Keratinocyte (primary cell): ENCODE results near the gene SP140. TPM values are rescaled to one million over a fixed set of nuclear protein-coding genes. Genes with fewer than 3 reads are reported as not detected.

Experiments
- DNase-seq: peaks from one replicate; pipeline ENCODE4 v3.0.0-alpha.2; 2011; ENCODE audit warnings: low read depth, missing footprints, low spot score
- FAIRE-seq: peaks from 2 replicates; lab custom pipeline; 2011; peaks lifted over from hg19 to GRCh38; lab: Jason Lieb, UNC
- H2AFZ ChIP-seq: 2 replicates; pipeline ENCODE4 v1.6.0; 2012; ENCODE audit warnings: low read length, control low read depth, inconsistent platforms; ENCODE audit not compliant: control insufficient read depth
- H3K27ac ChIP-seq: 2 replicates; pipeline ENCODE4 v1.5.1; 2011; ENCODE audit warnings: low read length; ENCODE audit not compliant: control insufficient read depth, insufficient read depth
- H3K27me3 ChIP-seq: 3 replicates; pipeline ENCODE4 v1.6.0; 2011; ENCODE audit warnings: low read length; ENCODE audit not compliant: control insufficient read depth, insufficient read depth; ENCODE audit errors: extremely low read depth
- H3K36me3 ChIP-seq, 2 experiments: 2 replicates in 1 of 2; 3 replicates in 1 of 2; pipeline ENCODE4 v1.5.1; 2011; ENCODE audit warnings: low read length in 2 of 2, mild to moderate bottlenecking in 1 of 2; ENCODE audit not compliant: control insufficient read depth in 2 of 2, insufficient read depth in 2 of 2; ENCODE audit errors: extremely low read depth in 1 of 2
- H3K4me1 ChIP-seq: 3 replicates; pipeline ENCODE4 v1.5.1; 2011; ENCODE audit warnings: low read length; ENCODE audit not compliant: control insufficient read depth, insufficient read depth; ENCODE audit errors: extremely low read depth
- H3K4me2 ChIP-seq: 3 replicates; pipeline ENCODE4 v1.6.0; 2011; ENCODE audit warnings: low read depth, low read length; ENCODE audit not compliant: control insufficient read depth, insufficient read depth; ENCODE audit errors: extremely low read depth
- H3K4me3 ChIP-seq, 3 experiments: fragments of 200-600 bp in 1 of 3; sonication (generic) in 1 of 3; 2 replicates in 2 of 3; 3 replicates in 1 of 3; pipeline ENCODE4 v1.5.1; 2011 to 2016; ENCODE audit warnings: low read length in 3 of 3, mild to moderate bottlenecking in 3 of 3, control low read depth in 2 of 3, inconsistent platforms in 1 of 3, low read depth in 1 of 3, mixed read lengths in 1 of 3, mixed run types in 1 of 3, moderate library complexity in 1 of 3; ENCODE audit not compliant: control insufficient read depth in 2 of 3, insufficient read depth in 2 of 3; ENCODE audit errors: extremely low read depth in 1 of 3
- H3K79me2 ChIP-seq: 2 replicates; pipeline ENCODE4 v1.6.0; 2012; ENCODE audit warnings: low read length; ENCODE audit not compliant: control insufficient read depth, insufficient read depth
- H3K9ac ChIP-seq: 3 replicates; pipeline ENCODE4 v1.6.0; 2011; ENCODE audit warnings: low read length; ENCODE audit not compliant: control insufficient read depth, insufficient read depth; ENCODE audit errors: extremely low read depth
- H3K9me1 ChIP-seq: 3 replicates; pipeline ENCODE4 v1.6.0; 2011; ENCODE audit warnings: low read length; ENCODE audit not compliant: control insufficient read depth, insufficient read depth; ENCODE audit errors: extremely low read depth
- H3K9me3 ChIP-seq: 2 replicates; pipeline ENCODE4 v1.5.1; 2012; ENCODE audit warnings: low read depth, low read length; ENCODE audit not compliant: control insufficient read depth
- H4K20me1 ChIP-seq: 3 replicates; pipeline ENCODE4 v1.6.0; 2011; ENCODE audit warnings: low read length; ENCODE audit not compliant: control insufficient read depth, insufficient read depth; ENCODE audit errors: extremely low read depth
- CTCF ChIP-seq, 3 experiments: IDR thresholded peaks in 1 of 3; conservative IDR thresholded peaks in 1 of 3; optimal IDR thresholded peaks in 1 of 3; 2 replicates in 2 of 3; 3 replicates in 1 of 3; pipeline versions ENCODE3 to v1.5.1; 2011; ENCODE audit warnings: low read length in 3 of 3, mild to moderate bottlenecking in 3 of 3, moderate library complexity in 2 of 3, control low read depth in 1 of 3, inconsistent platforms in 1 of 3; ENCODE audit not compliant: insufficient read depth in 2 of 3; ENCODE audit errors: extremely low read depth in 1 of 3
- EZH2 ChIP-seq: IDR thresholded peaks from one replicate; pipeline ENCODE4 v1.6.1; 2012; ENCODE audit warnings: inconsistent platforms, mild to moderate bottlenecking, low read length, moderate library complexity
- dilution Hi-C: fragments of 300-500 bp; cut with MboI; formaldehyde crosslinking; loops from one replicate; pipeline ENCODE4 v1.7.0; 2020; ENCODE audit warnings: low sequenced_read_pairs; ENCODE audit not compliant: extremely low pct_ligation_motif_present
- polyA plus RNA-seq, 5 experiments: library from polyadenylated mRNA; depleted of rRNA in 3 of 5; stranded (reverse) in 3 of 5; stranded (forward) in 1 of 5; unstranded in 1 of 5; fragments of >200 nt; gene quantifications; 1 replicate in 1 of 5; 2 replicates in 3 of 5; 3 replicates in 1 of 5; pipeline versions ENCODE4 v1.2.1 to v1.2.3, GENCODE V29; 2011 to 2012; ENCODE audit warnings: missing spikeins in 2 of 5, low read depth in 1 of 5, low replicate concordance in 1 of 5

Gene SP140
- polyA plus RNA-seq, 1 donor (not counting 4 experiments of a cell fraction or from before 2014, with no cell fraction given): 1.2 TPM

GRCh38 chr2:230346921-230347533 is 121.5 kb downstream of the SP140 start:
- dilution Hi-C loops: no loop called here
- Histone ChIP-seq H3K4me1 (peaks cover 6% of the 10 kb centered on the region), H4K20me1 (no peaks in the 10 kb centered on the region), H3K9me1 (no peaks in the 10 kb centered on the region), H3K4me3 (no peak overlapping the region), H3K9me3 (no peaks in the 10 kb centered on the region), H3K36me3 (no peaks in the 10 kb centered on the region), H2AFZ (no peak overlapping the region), H3K27me3 (no peaks in the 10 kb centered on the region), H3K4me2 (peak overlapping the region; percentile 16), H3K27ac (no peak overlapping the region), H3K9ac (no peak overlapping the region), H3K79me2 (no peaks in the 10 kb centered on the region)
- FAIRE-seq (no peak), DNase-seq (no peak)
- TF ChIP-seq CTCF (optimal IDR thresholded peaks at IDR 0.05 in 1 of 3, IDR thresholded peaks at IDR 0.05 in 1 of 3, conservative IDR thresholded peaks at IDR 0.05 in 1 of 3; ENCODE audit: extremely low read depth in 1 of 3, insufficient read depth in 2 of 3, low read length in 3 of 3) (no peak), EZH2 (no peak)

- dilution Hi-C loops: no loop called here
- no peak for FAIRE-seq
Observed at GRCh38 chr2:230347659-230348305, 122.2 kb downstream of the SP140 start.

More at GRCh38 chr2:230347659-230348305, 122.2 kb downstream of the SP140 start:
- H3K9me3 ChIP-seq: no peaks in the 10 kb centered on the region
- no peak overlapping the region for H2AFZ ChIP-seq
- no peak for TF ChIP-seq CTCF (optimal IDR thresholded peaks at IDR 0.05 in 1 of 3, IDR thresholded peaks at IDR 0.05 in 1 of 3, conservative IDR thresholded peaks at IDR 0.05 in 1 of 3; ENCODE audit: extremely low read depth in 1 of 3, insufficient read depth in 2 of 3, low read length in 3 of 3)
- no peak for TF ChIP-seq EZH2
- no peaks in the 10 kb centered on the region for H3K9me1 ChIP-seq
- H3K4me3 ChIP-seq: no peak overlapping the region
- H3K9ac ChIP-seq: no peak overlapping the region
- H3K4me2 ChIP-seq: no peak overlapping the region
- H3K79me2 ChIP-seq: no peaks in the 10 kb centered on the region
- no peaks in the 10 kb centered on the region for H3K27me3 ChIP-seq
- no peaks in the 10 kb centered on the region for H4K20me1 ChIP-seq
- H3K4me1 ChIP-seq: peaks cover 6% of the 10 kb centered on the region
- H3K27ac ChIP-seq: no peak overlapping the region
- H3K36me3 ChIP-seq: no peaks in the 10 kb centered on the region
- no peak for DNase-seq
